PC-9 (cell line): Measurements from ENCODE around the gene MESP1.

Source experiments
- EZH2 ChIP-seq: fragments of 200-600 bp; sonication (generic); IDR thresholded peaks from 2 replicates; pipeline ENCODE4 v1.8.0; 2017; ENCODE audit warnings: antibody characterized with exemption, low read depth
- TF ChIP-seq, protein P1 (sequence below): fragments of 200-600 bp; sonication (generic); conservative IDR thresholded peaks from 2 replicates; pipeline ENCODE4 v1.6.1; 2017; ENCODE audit warnings: mixed run types, antibody characterized with exemption, mild to moderate bottlenecking, moderate library complexity

- no peak for TF ChIP-seq EZH2
- TF ChIP-seq, protein P1, sequence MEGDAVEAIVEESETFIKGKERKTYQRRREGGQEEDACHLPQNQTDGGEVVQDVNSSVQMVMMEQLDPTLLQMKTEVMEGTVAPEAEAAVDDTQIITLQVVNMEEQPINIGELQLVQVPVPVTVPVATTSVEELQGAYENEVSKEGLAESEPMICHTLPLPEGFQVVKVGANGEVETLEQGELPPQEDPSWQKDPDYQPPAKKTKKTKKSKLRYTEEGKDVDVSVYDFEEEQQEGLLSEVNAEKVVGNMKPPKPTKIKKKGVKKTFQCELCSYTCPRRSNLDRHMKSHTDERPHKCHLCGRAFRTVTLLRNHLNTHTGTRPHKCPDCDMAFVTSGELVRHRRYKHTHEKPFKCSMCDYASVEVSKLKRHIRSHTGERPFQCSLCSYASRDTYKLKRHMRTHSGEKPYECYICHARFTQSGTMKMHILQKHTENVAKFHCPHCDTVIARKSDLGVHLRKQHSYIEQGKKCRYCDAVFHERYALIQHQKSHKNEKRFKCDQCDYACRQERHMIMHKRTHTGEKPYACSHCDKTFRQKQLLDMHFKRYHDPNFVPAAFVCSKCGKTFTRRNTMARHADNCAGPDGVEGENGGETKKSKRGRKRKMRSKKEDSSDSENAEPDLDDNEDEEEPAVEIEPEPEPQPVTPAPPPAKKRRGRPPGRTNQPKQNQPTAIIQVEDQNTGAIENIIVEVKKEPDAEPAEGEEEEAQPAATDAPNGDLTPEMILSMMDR = no peak
These were observed 19.0 kb upstream of the MESP1 start for GRCh38 chr15:89770041-89770440.
